HFF-Myc (cell line): Measurements from ENCODE around the gene ARHGEF18.
"Not testable (repeated sequence)": the region's sequence is repeated elsewhere in the genome, so short reads cannot be mapped to it uniquely, and the experiment has no call there.

Experiments
- DNase-seq: peaks from one replicate; pipeline ENCODE4 v3.0.0-alpha.2; 2011; ENCODE audit warnings: low read depth; ENCODE audit errors: extremely low read depth
- H3K4me3 ChIP-seq: replicated peaks from 2 replicates; pipeline ENCODE4 v1.5.1; 2011; ENCODE audit warnings: low read depth, mild to moderate bottlenecking, control low read depth, low read length
- TF ChIP-seq, protein P1 (sequence below): IDR thresholded peaks from 2 replicates; pipeline ENCODE4 v1.5.1; 2012; ENCODE audit warnings: mild to moderate bottlenecking, low read depth, low read length, control low read depth; ENCODE audit errors: missing control alignments

The ARHGEF18 gene

GRCh38 chr19:7348587-7349230, at the start of gene ARHGEF18:
TSS of gene ARHGEF18 (plus strand) at chr19:7348937. CDS start at chr19:7362891, 13,954 bp downstream.
- H3K4me3 ChIP-seq, result no peak within 1 kb of the TSS
- TF ChIP-seq, protein P1, sequence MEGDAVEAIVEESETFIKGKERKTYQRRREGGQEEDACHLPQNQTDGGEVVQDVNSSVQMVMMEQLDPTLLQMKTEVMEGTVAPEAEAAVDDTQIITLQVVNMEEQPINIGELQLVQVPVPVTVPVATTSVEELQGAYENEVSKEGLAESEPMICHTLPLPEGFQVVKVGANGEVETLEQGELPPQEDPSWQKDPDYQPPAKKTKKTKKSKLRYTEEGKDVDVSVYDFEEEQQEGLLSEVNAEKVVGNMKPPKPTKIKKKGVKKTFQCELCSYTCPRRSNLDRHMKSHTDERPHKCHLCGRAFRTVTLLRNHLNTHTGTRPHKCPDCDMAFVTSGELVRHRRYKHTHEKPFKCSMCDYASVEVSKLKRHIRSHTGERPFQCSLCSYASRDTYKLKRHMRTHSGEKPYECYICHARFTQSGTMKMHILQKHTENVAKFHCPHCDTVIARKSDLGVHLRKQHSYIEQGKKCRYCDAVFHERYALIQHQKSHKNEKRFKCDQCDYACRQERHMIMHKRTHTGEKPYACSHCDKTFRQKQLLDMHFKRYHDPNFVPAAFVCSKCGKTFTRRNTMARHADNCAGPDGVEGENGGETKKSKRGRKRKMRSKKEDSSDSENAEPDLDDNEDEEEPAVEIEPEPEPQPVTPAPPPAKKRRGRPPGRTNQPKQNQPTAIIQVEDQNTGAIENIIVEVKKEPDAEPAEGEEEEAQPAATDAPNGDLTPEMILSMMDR, result no peak

DNA sequence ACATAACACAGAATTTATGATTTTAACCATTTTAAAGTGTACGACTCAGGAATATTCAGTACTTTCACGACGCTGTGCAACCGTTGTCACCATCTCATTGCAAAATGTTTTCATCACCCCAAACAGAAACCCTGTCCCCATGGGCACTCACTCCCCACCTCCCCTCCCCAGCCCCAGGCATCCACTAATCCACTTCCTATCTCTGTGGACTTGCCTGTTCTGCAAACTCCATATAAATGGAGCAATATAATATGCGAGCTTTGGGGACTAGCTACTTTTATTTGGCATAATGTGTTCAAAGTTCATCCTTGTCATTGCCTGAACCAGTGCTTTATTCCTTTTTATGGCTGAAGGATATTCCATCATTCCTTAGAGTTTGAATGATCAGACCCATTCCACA, 47.2 kb upstream of the ARHGEF18 start:
- no peak for DNase-seq
- TF ChIP-seq, protein P1, result no peak
- no peak overlapping the region for H3K4me3 ChIP-seq

More at GRCh38 chr19:7348587-7349230, at the start of gene ARHGEF18:
- DNase-seq, result no peak

DNA sequence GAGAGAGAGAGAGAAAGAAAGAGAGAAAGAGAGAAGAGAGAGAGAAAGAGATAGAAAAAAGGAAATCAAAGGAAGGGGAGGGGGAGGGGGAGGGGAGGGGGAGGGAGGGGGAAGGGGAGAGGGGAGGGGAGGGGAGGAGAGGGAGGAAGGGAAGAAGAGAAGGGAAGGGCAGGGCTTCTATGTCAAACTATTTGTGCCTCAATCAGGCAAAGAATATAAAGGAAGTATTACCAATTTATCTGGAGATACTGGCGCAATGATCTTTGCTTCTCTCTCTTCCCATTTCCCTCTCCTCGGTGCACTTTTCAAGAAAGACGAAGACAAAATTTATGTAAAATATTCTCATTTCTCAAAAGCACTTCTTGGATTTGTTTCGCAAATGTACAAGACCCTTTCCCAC, 45.3 kb upstream of the ARHGEF18 start:
- no peak for DNase-seq
- H3K4me3 ChIP-seq, result no peak overlapping the region
- TF ChIP-seq, protein P1, result no peak

GRCh38 chr19:7304200-7304599, 44.5 kb upstream of the ARHGEF18 start:
- TF ChIP-seq, protein P1, result no peak
- H3K4me3 ChIP-seq, result no peak overlapping the region
- DNase-seq, result no peak

DNA sequence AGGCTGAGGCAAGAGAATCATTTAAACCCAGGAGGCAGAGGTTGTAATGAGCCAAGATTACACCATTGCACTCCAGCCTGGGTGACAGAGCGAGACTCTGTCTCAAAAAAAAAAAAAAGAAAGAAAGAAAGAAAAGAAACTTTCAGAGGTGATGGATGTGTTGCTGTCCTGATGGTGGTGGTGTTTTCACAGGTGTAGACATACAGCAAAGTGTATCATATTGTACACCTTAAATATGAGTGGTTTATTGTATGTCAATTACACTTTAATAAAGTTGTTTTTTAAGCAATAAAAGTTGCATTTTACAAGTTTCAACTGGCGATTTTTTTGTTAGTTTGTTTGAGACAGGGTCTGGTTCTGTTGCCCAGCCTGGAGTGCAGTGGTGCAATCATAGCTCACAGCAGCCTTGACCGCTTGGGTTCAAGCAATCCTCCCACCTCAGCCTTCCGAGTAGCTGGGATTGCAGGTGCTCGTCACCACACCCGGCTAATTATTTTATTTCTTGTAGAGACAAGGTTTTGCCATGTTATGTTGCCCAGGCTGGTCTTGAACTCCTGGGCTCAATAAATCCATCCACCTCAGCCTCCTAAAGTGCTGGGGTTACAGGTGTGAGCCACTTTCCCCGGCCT, 41.0 kb upstream of the ARHGEF18 start:
- no peak for DNase-seq
- TF ChIP-seq, protein P1, result no peak
- H3K4me3 ChIP-seq, result no peak overlapping the region

DNA sequence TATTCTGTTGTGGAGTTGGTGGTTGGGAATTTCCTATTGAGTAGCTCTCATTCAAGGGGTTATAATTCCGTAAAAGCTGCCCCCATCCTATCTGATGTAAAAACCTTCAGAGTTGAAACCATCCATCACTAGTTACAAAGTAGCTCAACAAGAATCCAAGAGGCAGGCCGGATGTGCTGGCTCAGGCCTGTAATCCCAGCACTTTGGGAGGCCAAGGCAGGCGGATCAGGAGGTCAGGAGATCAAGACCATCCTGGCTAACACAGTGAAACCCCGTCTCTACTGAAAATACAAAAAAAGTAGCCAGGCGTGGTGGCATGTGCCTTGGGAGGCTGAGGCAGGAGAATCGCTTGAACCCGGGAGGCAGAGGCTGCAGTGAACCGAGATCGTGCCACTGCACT, 40.4 kb upstream of the ARHGEF18 start:
- not testable (repeated sequence) for H3K4me3 ChIP-seq, DNase-seq

DNA sequence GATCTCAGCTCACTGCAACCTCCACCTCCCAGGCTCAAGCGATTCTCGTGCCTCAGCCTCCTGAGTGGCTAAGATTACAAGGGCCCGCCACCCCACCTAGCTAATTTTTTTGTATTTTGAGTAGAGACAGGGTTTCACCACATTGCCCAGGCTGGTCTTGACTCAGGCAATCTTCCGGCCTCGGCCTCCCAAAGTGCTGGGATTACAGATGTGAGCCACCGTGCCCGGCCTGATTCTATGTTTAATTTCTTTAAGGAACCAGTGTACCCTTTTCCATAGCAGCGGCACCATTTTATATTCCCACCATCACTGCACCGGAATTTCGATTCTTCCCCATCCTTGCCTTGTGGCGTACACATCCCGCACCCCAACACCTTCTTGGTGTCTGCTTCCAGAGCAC, 36.8 kb upstream of the ARHGEF18 start:
- H3K4me3 ChIP-seq, result no peak overlapping the region
- TF ChIP-seq, protein P1, result no peak
- no peak for DNase-seq
